ENCODE results near the gene ZNF534. TPM values are rescaled to one million over a fixed set of nuclear protein-coding genes. Genes with fewer than 3 reads are reported as not detected.

Gene ZNF534
- total RNA-seq, 1 donor from 2014 or later = 0.22 TPM

DNA sequence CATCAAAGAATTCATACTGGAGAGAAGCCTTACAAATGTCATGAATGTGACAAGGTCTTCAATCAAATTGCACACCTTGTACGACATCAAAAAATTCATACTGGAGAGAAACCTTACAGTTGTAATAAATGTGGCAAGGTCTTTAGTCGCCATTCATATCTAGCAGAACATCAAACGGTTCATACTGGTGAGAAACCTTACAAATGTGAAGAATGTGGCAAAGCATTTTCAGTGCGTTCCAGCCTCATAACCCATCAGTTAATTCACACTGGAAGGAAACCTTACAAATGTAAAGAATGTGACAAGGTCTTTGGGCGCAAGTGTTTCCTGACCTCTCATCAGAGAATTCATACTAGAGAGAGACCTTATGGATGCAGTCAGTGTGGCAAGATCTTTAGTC lies 13.2 kb upstream of the ZNF534 start:
- Mint-ChIP-seq H3K9me3 (ENCODE audit: low read depth) (peaks cover 44% of the 10 kb centered on the region), H3K27me3 (no peaks in the 10 kb centered on the region), H3K27ac (no peak overlapping the region), H3K4me3 (ENCODE audit: low read depth) (no peak overlapping the region), H3K4me1 (ENCODE audit: low read depth) (no peaks in the 10 kb centered on the region), H3K36me3 (ENCODE audit: insufficient read depth) (peaks cover 37% of the 10 kb centered on the region)
- DNase-seq (ENCODE audit: low spot score, unreplicated experiment) = no peak
- TF ChIP-seq, protein P1, sequence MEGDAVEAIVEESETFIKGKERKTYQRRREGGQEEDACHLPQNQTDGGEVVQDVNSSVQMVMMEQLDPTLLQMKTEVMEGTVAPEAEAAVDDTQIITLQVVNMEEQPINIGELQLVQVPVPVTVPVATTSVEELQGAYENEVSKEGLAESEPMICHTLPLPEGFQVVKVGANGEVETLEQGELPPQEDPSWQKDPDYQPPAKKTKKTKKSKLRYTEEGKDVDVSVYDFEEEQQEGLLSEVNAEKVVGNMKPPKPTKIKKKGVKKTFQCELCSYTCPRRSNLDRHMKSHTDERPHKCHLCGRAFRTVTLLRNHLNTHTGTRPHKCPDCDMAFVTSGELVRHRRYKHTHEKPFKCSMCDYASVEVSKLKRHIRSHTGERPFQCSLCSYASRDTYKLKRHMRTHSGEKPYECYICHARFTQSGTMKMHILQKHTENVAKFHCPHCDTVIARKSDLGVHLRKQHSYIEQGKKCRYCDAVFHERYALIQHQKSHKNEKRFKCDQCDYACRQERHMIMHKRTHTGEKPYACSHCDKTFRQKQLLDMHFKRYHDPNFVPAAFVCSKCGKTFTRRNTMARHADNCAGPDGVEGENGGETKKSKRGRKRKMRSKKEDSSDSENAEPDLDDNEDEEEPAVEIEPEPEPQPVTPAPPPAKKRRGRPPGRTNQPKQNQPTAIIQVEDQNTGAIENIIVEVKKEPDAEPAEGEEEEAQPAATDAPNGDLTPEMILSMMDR (IDR thresholded peaks at IDR 0.05; ENCODE audit: unreplicated experiment) = no peak

GRCh38 chr19:52442179-52442578 lies 13.2 kb downstream of the ZNF534 start:
- TF ChIP-seq, protein P1 (IDR thresholded peaks at IDR 0.05; ENCODE audit: unreplicated experiment) = no peak
- H3K9me3 Mint-ChIP-seq (ENCODE audit: low read depth) = peaks cover 35% of the 10 kb centered on the region
- H3K27ac Mint-ChIP-seq = no peak overlapping the region
- no peaks in the 10 kb centered on the region for H3K4me1 Mint-ChIP-seq (ENCODE audit: low read depth)
- H3K27me3 Mint-ChIP-seq = no peaks in the 10 kb centered on the region
- no peak for DNase-seq (ENCODE audit: low spot score, unreplicated experiment)
- H3K4me3 Mint-ChIP-seq (ENCODE audit: low read depth) = no peak overlapping the region
- H3K36me3 Mint-ChIP-seq (ENCODE audit: insufficient read depth) = peaks cover 3% of the 10 kb centered on the region

- no peaks in the 10 kb centered on the region for H3K27me3 Mint-ChIP-seq
- no peak overlapping the region for H3K4me3 Mint-ChIP-seq (ENCODE audit: low read depth)
- H3K9me3 Mint-ChIP-seq (ENCODE audit: low read depth) = peaks cover 48% of the 10 kb centered on the region
- no peak overlapping the region for H3K27ac Mint-ChIP-seq
- TF ChIP-seq, protein P1 (IDR thresholded peaks at IDR 0.05; ENCODE audit: unreplicated experiment) = no peak
- H3K36me3 Mint-ChIP-seq (ENCODE audit: insufficient read depth) = peaks cover 3% of the 10 kb centered on the region
- no peaks in the 10 kb centered on the region for H3K4me1 Mint-ChIP-seq (ENCODE audit: low read depth)
- DNase-seq (ENCODE audit: low spot score, unreplicated experiment) = no peak
Measured at GRCh38 chr19:52444506-52444905, 15.6 kb downstream of the ZNF534 start.

- no peaks in the 10 kb centered on the region for H3K27me3 Mint-ChIP-seq
- no peaks in the 10 kb centered on the region for H3K4me1 Mint-ChIP-seq (ENCODE audit: low read depth)
- H3K4me3 Mint-ChIP-seq (ENCODE audit: low read depth) = no peak overlapping the region
- DNase-seq (ENCODE audit: low spot score, unreplicated experiment) = no peak
- peaks cover 4% of the 10 kb centered on the region for H3K36me3 Mint-ChIP-seq (ENCODE audit: insufficient read depth)
- TF ChIP-seq, protein P1 (IDR thresholded peaks at IDR 0.05; ENCODE audit: unreplicated experiment) = no peak
- H3K27ac Mint-ChIP-seq = no peak overlapping the region
- peaks cover 50% of the 10 kb centered on the region for H3K9me3 Mint-ChIP-seq (ENCODE audit: low read depth)
Measured at GRCh38 chr19:52451241-52451640, 22.3 kb downstream of the ZNF534 start.

DNA sequence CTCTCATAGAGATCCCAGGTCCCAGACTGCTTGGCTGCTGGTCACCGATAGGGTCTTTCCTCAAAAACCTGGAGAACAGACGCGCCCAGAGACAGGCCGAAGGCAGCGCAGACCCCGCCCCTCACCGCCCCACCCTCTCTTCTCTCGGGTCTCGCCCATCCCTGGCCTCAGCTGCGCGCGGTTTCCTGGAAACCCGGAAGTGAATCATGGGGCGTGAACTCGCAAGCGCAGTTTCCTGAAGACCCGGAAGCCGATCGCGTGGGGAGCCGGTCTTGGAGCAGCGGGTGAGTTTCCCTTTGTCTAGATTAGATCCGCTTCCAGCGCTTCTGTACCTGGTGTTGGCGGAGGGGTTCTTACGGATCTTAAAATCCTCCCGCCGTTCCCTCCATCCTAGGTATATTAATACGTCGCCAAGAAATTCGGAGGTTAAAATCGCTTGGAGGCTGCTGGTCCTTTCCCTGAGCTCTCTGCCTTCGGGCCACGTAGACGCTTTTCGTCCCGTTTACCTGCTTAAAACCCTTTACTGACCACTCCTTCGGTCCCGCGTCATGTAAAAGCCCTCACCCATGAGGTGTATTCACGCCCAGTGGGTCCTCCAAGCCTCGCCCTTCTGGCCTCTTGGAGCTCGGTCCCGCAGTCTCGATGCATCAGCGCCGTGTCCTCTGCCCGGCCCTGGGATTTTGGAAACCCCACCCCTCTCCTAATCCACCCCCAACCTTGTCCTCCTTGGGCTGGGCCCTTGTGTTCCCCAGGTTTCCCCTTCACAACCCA lies 24.6 kb downstream of the ZNF534 start, which contains the start of gene ZNF578:
TSS of gene ZNF578 (plus strand) at position 230 of the 771 bp plus-strand sequence. CDS start 48,293 bp downstream, outside the sequence.
- no peaks in the 10 kb centered on the region for H3K27me3 Mint-ChIP-seq
- peak within 1 kb of the TSS; percentile 24 for H3K27ac Mint-ChIP-seq
- no peaks in the 10 kb centered on the region for H3K4me1 Mint-ChIP-seq (ENCODE audit: low read depth)
- H3K4me3 Mint-ChIP-seq (ENCODE audit: low read depth) = no peak within 1 kb of the TSS
- H3K9me3 Mint-ChIP-seq (ENCODE audit: low read depth) = peaks cover 51% of the 10 kb centered on the region
- TF ChIP-seq, protein P1 (IDR thresholded peaks at IDR 0.05; ENCODE audit: unreplicated experiment) = no peak
- H3K36me3 Mint-ChIP-seq (ENCODE audit: insufficient read depth) = peaks cover 4% of the 10 kb centered on the region
- DNase-seq (ENCODE audit: low spot score, unreplicated experiment) = no peak

Data from progenitor cell of endocrine pancreas (in vitro differentiated cells).